ENCODE results near the gene CTRL.

- TF ChIP-seq CTCF (IDR thresholded peaks at IDR 0.05; ENCODE audit: low read depth, low read length) = no peak
- TF ChIP-seq POLR2A (IDR thresholded peaks at IDR 0.05; ENCODE audit: extremely low read depth, insufficient read length) = no peak
Observed at GRCh38 chr16:67949645-67950044, 18.0 kb upstream of the CTRL start.

Measured in NB4 (cell line).